Hippocampal formation (tissue), 2 donors: ENCODE measurements around the gene TBCEL.
"Not testable (repeated sequence)": the region's sequence is repeated elsewhere in the genome, so short reads cannot be mapped to it uniquely, and the experiment has no call there.

Experiments used
- DNase-seq, 2 donors: peaks; one replicate each; lab custom pipeline; 2025; lab: John Stamatoyannopoulos, UW

TBCEL gene

DNA sequence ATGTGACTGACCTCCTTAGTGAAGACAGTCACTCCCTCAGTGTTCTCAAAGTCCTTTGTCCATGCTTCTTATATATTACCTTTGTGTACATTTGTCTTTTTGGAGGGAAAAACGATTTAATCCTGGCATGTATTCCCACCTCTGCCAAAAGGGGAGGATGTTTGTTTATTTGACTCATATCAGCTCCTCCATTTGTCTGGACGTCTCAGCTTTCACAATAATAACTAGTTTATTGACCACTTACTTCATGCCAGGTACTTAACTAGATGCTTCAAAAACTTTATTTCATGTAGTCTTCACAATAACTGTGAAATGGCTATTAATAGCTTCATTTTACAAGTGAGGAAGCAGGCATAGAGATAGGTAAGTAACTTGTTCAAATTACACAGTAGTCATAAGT, 5.3 kb downstream of the TBCEL start:
- DNase-seq: no peak

DNA sequence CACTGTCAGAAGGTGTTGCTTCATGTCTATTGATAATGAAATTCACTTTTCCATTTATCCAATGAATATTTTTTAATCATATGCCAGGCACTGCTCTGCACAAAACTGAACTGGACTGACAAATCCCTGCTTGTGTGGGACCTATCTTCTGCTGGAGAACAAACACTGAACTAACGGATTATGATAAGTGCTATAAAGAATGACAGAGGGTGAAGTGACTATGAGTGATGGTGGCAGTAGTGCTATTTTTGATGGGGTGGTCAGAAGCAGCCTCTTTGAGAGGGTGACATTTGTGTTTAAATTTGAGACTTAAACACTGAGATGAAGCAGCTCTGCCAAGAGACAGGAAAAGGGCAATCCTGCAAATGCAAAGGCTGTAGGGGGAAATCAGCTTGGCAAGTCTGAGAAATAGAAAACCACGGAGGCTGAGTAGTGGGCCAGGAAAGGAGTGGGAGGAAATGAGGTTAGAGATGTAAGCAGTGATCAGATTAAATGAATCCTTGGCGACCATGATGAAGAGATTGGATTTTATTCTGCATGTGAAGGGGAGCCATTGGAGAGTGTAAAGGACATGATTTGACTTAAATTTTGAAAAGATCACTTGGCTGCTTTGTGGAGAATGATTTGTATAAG, 6.0 kb downstream of the TBCEL start:
- DNase-seq: no peak

DNA sequence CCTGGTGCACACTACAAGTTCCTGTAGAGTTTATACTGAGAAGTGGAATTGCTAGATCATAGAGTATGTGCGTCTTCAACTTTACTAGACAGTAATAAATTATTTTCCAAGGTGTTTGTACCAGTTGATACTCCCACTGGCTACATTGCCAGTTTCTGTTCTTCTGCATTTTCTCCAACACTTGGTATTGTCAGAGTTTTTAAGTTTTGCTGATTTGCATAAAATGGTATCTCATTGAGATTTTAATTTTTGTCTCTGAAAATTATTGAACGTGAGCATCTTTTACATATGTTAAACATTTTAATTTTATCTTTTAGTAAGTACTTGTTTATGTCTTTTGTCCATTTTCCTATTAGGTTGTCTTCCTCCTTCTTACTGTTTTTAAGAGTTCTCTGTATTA, 7.3 kb downstream of the TBCEL start:
- no peak for DNase-seq

DNA sequence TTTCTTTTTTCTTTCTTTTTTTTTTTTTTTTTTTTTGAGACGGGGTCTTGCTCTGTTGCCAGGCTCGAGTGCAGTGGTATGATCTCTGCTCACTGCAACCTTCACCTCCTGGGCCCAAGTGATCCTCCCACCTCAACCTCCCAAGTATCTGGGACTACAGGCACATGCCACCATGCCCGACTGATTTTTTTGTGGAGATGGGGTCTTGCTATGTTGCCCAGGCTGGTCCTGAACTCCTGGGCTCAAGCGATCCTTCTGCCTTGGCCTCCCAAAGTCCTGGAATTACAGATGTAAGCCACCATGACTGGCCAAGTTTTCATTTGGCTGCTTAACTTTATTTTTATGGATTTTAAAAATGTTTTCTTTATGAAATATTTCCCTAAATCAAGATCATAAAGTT, 7.7 kb downstream of the TBCEL start:
- not testable (repeated sequence) for DNase-seq

DNA sequence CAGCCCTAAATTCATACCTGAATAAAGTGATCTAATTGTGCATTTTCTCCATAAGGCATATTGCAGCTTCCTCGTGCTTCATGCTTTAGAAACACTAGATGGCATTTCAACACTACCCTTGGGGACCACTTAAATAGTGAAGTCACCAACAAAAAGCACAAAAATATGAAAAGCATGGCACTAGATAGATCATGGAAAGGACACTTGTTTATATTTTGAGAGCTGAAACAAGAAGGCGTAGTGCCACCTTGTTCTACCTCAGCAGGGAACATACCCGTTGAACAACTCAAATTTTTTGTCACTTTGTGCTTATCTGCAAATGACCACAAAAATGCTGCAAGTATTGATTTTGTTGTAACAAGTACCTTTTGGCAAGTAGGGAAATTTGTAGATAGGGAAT, 8.6 kb downstream of the TBCEL start:
- DNase-seq: no peak

DNA sequence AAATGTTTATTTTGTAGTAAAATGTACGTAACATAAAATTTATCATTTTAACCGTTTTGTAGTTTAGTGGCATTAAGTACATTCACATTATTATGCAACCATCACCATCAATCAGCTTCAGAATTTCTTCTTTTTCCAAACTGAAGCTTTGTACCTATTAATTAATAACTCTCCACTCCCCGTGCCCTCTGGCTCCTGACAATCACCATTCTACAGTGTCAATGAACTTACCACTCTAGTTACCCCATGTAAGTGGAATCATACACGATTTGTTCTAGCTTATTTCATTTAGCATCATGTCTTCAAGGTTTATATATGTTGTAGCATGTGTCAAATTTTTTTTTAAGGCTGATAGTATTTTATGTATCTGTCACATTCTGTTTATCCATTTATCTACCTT, 9.7 kb downstream of the TBCEL start:
- DNase-seq: no peak

DNA sequence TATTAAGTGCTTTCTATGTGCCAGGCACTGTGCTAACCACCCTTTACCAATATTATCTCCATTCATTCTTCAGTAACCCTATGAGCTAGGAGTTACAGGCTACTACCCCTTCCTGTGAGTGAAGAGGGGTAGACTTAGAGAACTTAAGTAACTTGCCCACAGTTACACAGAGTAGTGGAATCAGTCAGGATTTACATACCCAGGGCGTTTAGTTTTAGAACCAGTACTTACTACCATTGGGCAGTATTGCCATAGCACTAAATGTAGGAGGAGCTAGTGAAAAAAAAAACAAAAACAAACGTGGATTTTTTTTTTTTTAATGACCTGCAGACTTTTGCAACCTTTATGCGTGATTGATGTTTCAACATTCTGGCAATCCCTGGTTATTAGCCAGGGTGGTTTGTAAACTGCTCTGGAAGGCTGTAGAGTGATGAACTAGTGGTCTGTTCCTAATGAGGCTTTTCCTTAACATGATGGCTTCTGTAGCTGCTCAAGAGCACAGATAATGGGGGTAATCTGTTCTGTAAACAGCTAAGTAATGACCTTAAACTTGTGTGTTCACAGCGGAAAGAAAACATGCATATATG, 11.4 kb downstream of the TBCEL start:
- no peak for DNase-seq

DNA sequence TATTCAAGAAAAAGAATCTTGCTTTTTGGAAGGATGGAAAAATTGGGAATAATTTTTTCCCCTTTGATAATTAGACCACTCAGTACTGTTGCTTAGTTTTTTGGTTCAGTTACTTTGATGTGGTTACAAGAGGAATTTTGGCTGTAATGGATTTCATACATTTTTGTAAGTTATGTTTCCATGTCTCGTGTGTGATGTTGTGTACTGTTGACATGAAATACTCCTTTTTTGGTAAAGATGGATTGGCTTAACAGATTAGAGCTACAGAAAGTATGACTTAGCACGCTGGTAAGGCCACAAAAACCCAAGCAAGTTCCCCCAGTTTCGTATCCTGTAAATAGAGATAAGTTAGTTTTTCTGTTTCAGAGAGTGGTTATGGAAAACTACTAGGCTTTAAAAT, 11.9 kb downstream of the TBCEL start:
- no peak for DNase-seq

DNA sequence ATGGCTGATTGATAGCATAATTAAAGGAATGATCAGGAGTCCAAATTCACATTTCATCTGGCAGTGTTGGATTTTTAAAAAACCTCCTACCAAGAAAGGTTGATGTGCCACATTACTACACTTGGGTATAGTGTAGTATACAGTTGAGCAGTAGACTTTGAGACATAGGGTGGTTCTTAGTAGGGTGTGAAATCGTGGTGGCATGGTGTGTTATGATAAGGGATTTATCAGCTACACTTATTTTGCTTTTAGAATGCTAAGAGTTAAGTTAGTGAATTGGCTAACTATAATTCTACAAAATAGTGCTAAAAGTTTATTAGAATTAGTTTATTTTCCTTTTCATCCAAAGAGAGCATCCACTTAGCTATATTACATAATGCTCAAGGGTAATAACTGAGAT, 13.1 kb downstream of the TBCEL start:
- DNase-seq: no peak

DNA sequence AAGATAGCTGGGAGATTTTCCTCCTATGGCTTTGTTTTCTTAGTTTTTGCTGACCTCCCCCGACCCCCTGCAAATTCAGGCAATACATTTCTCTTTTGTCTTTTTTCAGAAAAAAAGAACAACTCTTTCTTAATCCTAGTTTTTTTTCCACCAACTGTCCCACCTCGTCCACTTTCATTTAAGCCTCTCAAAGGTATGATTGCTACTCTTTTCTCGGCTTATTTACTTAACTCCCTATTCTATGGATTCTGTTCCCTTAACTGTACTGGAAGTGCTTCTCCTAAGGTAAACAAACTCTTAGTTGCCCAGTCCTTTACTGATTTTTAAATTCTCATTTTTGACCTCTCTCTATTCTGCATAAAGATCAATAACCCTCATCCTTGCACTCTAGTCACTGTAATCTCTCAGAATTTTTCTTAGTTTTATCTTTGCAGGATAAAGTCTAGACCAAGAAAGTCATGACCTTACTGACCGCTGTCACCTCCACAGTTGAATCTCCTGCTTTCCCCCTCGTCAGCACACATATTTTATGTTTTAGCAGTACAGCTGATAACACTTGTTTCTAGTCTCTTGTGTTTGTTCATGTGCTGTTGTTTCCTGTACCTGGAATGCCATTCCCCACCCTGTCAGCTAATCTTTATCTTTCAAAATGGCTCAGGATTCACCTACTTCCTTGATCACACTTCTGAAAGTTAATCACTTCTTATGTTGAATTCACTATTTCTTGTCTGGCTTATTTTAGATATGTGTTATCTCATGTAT, 14.9 kb downstream of the TBCEL start:
- no peak for DNase-seq

DNA sequence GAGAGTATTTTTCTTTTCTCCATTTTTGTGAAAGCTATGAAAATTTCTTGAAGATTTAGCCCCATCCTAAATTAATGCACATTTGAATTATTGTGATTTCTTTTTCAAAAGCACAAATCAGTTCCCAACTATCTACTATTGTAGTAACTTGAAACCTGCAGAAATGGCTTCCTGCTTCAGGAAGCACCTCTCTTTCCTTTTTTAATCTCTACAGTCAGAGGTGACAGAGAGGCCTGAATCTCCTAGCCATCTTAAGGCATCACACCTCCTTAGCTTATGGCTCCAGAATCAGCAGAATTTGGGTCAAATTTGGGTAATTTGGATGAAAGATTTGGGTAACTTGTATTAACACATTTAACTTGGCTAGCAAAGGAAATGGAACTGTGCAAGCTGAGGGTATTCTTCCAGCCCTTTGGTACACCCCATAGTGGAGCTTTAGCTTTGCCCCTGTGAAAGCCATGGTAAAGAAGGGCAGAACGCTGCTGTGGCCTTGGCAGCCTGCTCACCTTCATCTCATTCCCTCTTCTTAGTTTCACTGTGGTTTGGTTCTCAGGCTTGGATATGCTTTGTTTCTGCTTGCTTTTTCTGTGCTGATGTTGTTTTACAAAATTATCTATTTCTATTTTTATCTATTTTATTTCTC, 16.2 kb downstream of the TBCEL start:
- DNase-seq: no peak

DNA sequence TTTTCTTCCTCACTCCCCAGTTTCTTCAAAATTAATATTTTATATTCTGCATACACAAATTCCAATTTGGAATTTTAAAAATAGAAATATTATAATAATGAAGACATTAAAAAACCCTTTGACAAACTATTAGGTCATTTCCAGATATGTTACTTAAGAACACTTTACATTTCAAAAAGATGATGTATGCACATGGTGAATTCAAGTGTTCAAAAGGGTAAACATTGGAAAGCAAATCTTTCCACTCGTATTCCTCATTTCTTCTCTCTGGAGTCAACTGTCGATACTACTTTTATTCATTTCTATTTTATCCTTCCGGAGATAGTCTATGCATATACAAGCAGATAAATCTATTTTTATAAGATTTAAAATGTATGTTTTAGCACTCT, 16.7 kb downstream of the TBCEL start:
- no peak for DNase-seq

DNA sequence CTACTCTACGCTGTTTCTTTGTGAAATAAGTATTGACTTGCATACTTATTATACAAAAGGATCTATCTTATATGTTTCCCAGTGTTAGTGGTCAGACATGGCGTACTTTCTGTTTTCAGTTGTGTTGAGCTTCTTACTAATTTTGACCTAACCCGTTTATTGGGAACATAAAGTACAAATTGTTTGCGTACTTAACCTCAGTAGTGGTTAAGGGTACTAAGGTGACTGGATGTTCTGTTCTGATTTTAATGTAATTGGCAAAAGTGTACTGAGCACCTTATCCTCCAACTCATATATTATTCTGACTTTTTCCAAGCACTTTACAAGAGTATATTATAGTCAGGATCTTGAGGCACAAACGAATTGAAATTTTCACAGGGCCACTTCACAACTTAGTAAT, 17.2 kb downstream of the TBCEL start:
- no peak for DNase-seq

DNA sequence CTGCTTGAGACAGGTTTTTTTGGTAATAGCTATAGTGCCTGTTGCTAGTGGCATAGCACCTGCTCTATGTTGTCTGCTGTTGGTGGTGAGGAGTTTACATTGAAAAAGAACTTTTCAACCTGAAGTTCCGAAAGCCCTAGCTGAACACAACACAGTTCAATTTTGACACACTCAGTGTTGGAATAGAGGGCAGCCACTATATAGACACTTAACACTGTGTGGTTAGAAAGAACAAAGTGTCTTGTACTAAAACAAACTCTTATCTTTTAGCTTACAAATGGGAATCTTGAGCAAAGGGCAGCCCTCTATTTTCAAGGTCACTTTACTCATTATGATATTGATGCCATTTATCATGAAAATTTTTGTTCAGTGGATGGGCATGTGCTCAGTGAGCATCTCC, 18.4 kb downstream of the TBCEL start:
- DNase-seq: no peak

DNA sequence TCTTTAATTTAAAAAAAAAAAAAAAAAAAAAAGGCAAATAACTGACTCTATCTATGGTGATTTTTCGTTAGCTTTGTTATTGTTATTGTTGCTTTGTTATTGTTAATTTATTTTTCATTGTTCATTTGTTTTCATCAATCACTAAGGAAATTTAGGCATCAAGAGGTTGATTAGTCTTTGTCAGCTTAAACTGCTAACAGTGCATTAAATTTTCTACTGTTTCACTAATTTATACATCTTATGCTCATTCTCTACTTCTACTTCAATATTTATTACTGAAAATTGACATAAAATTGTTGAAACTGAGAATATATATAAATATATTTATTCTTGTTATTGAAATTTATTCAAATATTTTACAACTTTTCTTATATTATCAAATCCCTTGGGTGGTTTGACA, 24.0 kb downstream of the TBCEL start:
- DNase-seq: no peak

DNA sequence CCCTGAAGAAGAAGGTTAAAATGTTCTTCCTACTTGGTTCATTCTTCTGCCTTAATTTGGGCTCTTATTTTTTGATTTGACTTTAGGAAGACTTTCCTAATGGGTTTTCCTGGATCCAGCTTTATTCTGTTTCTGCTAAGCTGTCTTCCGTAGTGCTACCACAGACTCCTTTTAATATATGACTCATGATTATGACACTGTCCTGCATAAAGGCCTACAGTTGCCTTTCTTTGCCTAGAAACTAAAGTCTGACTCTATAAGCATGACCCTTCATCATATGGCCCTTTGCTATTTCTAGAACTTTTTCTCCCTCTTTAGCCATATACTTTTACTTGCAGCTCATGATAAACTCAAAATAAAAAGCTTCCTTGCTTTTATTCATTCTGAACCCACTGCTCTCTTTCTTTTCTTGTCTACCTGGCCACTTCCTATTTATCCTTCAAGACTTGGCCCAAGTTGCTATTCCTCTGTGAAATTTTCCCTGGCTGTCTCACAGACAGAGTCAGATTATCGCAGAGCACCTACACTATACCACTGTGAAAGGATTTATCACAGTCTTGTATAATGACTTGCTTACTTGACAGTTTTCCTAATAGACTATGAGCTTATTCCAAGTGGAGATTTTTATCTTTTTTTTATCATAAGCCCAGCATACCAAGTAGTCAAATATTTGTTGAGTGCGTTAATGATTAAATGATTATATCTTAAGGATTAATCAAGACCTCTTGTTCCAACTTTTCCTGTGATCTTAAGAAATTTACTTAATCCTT, 24.7 kb downstream of the TBCEL start:
- no peak for DNase-seq

DNA sequence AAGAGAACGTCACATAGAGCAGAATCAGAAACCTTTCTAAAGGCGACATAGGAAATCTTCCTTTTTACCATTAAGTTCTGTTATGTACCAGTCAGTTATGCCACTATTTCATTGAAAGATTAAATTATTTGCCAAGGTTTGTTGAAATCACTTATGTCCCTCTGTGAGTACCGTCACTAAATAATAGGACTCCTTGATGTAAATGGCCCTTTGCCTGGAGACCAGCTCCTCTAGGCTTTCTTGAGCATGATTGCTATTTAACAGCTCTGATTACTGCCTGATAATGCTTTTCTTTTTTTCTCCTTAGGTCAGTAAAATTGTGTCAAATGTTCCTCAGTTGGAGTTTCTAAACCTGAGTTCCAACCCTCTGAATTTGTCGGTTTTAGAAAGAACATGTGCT, 29.3 kb downstream of the TBCEL start:
- DNase-seq: no peak

DNA sequence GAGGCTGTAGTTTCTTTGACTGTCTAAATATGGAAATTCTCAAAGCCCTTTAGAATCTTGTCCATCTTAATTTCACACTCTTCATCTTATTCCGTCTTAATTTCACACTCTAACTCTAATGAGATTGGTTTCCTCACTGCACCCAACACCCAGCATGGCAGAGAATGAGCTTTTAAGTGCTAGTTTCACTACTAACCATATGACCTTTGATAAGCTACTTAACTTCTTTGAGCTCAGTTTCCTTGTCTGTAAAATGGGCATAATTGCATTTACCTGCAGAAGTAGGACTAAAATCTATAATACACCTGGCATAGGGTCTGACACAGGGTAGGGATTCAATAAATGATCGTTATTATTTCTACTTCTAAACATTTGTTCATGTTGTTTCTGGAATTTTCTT, 30.4 kb downstream of the TBCEL start:
- no peak for DNase-seq

DNA sequence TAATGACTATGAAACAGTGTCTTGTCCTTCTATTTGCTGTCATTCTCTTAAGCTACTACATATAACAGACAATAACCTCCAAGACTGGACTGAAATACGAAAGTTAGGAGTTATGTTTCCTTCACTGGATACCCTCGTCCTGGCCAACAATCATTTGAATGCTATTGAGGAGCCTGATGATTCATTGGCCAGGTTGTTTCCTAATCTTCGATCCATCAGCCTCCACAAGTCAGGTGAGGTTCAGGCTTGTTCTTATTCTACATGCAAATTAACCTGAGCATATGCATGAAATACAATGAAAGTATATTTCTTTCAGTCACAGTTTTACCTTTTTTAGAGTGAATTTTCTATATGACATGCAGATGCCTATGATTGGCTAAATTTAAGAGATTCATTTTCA, 31.2 kb downstream of the TBCEL start:
- no peak for DNase-seq

DNA sequence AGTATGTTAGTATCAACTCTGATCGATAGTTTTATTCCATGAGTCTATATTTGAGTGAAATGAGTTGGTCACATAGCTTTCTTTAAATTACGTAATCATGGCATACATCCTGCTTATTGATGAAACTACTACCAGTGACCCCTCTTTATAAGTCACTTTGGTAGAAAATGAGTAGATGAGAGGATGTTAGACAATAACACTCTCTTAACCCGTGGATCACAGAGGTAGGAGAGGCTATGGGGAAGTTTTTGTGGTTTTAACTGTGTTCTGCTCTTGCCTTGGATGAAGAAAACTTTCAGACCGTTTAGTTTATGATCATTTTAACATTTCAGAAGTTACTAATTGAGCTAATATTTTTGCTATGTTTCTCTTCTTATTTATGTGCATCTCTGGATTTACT, 34.0 kb downstream of the TBCEL start:
- DNase-seq: no peak

DNA sequence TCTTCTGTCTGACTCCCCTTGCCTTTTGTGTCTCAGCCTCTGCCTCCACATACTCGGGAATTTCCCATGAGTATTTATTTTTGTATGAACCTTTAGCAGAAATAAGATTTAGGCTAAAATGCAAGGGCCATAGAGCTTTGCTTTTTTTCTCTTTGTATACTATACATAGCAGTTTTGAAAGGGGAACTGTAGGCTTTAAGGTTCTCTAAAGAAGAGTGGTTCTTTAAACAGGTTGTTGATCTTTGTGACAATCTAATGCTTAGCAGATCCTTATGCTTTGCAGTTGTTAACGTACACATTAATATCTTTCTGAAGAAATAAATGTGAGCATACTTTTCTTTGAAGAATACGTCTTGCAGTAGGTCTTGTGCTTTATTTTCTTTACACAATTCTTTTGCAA, 35.0 kb downstream of the TBCEL start:
- no peak for DNase-seq

DNA sequence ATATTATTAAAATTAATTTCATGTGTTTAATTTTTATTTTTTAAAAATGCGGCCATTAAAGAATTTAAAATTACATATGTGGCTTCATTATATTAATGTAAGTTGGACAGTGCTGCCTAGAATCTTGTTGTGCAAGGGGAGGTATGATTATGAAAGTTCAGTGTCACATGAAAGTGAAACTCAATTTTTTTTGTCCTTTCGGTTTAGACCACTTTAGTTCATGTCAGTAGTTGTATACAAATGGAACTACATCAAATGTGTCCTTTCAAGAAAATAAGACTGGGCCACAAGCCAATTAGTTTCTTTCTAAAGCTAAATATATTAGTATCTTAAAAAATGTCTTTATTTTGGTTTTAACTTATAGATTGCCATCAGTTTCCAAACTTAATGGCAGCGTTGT, 35.7 kb downstream of the TBCEL start:
- no peak for DNase-seq
